ENCODE results near the gene SIAH3.
"Not testable (repeated sequence)": the region's sequence is repeated elsewhere in the genome, so short reads cannot be mapped to it uniquely, and the experiment has no call there.

The SIAH3 gene

DNA sequence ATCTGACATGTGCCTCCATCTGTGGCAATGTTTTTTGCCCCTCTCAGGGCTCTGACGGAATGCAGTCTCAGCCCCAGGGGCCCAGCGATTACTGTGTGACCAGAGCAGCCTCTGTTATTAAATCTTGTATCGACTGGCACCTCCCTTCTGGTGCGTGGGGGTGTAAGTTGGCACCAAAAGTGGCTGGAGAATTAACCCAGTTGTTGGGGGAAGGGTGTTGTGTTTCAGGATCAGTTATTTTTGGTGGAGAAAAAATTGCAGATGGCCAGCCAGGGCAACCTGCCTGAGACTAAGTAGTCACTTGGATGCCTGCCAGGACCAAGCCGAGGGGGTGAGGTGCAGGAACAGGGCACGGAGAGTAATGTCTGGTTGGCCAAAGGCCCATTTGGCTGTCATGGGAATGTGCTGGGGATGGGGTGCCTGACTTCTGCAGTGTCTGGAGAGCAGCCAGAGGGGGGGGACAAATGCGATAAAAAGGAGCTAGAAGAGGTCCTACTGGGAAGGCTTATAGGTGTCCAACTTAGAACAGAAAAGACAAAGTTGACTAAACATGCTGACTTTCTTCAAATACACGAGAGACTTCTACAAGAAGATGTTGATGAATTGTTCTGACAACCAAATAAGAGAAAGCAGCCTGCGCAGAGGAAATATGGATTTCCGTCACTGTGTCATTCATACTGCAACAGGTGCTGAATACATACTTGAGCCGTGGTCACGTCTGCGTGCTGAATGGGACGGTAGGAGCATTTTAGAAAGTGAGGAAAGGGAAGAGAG is 69.8 kb downstream of the SIAH3 start:
- no peak for DNase-seq

DNA sequence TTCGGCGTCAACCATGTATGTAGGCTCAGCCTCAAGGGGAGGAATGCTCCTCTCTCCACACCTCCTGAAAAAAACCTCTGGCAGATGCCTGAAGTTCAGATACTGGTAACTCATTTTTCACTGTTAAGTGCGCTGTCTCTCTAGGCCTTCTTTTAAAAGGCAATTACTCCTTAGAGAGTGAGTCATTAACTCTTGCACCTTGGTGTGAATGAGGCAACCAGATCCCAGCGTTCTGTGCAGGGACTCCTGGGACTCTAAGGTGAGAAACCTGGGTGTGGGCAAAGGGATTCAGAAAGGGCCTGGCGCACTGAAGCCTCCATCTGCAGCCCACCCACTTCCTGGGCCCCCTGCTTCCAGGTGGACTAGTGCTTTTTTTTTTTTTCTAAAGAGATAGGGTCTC is 71.7 kb downstream of the SIAH3 start:
- DNase-seq: no peak

DNA sequence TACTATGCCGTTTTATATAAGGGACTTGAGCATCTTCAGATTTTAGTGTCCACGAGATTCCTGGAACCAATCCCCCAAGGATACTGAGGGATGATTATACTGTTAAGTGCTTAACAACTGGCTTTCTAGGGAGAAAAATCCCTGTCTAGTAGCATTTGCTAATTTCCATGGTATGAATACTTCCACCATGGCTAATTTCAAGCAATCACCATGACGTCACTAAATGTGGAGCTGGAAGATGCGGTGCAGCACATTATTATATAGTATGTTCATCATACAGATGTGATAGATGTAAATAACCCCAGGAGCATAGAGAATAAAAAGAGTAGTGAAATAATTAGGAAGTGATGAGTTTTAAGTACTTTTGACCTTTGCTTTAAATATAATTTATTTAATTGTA is 72.7 kb downstream of the SIAH3 start:
- no peak for DNase-seq

DNA sequence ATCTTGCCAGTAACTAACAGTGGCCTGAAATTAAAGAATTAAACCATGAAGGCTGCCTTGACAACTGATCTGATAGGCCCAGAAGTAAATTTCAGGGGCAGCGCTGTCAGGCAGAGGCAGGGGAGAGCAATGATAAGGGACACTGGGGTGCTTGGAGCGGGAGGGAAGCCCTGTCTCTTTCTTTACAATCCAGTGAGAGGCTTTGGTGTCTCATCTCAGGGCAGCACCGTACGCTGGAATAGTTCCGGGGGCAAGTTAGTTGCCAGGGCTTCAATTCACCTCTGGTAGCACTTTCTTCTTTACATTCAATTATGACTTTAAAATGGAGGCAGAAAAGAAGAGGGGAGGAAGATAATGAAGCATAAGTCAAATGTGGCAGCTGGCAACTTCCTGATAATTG is 74.8 kb downstream of the SIAH3 start:
- no peak for DNase-seq

DNA sequence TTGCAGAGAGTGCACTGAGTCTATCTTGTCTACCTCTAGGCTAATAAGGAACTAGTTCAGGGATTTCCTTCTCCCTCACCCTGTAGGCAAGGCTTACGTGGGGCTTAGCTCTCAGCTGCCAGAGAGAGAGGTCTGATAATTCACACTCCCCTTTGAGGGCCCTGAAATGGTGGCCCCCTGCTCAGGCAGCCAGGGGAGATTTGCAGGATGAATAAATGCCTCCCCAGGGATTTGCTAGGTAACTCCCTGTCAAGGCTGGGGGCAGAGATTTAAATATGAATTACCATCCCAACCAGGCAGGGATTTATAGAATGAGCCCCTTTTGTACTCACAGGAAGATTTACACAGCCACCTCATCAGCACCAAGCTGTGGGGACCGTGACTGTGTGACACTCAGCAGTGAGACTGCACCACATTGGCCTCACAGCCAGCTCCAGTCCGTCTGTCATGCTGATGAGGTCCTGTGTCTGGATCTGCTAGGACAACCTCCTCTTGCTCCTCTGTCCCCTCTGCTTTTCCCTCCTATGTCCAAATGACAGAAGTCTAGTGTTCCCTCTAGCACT is 76.1 kb downstream of the SIAH3 start:
- DNase-seq: no peak

DNA sequence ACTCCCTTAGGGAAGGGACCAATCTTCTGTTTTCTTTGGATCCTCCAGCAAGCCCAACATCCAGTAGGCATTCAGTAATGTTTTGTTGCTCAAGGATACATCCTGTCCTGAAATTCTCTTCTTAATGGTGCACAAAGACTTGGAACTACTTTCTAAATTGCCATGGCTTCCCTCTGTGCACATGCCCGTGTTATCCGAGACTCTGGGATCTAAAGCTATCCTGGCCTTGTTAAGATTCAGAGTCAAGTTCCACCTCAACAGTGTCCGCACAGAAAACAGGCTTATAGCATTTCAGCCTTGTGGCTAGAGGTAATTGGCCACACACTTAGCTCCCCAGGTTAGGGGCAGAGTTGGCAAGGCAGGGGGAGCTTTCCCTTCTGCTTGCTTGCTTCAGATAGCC is 77.6 kb downstream of the SIAH3 start:
- DNase-seq: no peak

DNA sequence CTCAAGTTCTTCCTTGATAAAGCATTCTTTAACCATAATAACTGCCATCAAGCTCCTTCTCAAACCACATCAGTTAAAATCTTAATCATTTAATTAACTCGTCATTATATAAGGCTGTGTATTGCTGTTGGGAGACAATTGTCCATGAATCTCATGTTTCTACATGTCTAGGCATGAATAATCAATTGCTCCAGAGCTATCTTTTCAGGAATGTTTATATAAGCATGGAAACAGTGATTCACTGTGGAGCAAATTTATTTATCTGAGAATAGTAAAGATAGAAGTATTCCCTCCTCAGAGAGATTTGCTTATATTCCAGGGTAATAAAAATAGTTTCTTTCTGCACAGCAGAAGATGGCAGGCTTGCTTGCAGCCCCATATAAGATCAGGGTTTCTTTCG is 78.3 kb downstream of the SIAH3 start:
- no peak for DNase-seq

DNA sequence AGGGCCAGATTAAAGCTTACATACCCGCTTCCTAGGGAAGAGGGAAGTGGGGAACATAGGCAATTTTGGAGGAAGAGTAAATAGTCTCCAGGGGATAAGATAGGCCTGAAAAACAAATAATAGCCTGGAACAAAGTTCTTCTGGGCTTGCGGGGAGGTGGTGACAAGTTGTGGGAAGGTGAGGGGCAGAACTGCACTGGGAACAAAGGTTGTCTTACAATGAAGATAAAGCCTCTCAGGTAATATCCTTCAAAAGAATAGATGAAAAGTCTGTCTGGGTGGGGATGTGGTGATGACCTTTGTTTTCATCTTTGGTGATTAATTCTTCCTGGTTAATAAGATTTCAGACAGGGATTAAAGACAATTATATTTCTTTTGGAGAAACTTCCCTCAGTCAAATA is 80.7 kb downstream of the SIAH3 start:
- no peak for DNase-seq

DNA sequence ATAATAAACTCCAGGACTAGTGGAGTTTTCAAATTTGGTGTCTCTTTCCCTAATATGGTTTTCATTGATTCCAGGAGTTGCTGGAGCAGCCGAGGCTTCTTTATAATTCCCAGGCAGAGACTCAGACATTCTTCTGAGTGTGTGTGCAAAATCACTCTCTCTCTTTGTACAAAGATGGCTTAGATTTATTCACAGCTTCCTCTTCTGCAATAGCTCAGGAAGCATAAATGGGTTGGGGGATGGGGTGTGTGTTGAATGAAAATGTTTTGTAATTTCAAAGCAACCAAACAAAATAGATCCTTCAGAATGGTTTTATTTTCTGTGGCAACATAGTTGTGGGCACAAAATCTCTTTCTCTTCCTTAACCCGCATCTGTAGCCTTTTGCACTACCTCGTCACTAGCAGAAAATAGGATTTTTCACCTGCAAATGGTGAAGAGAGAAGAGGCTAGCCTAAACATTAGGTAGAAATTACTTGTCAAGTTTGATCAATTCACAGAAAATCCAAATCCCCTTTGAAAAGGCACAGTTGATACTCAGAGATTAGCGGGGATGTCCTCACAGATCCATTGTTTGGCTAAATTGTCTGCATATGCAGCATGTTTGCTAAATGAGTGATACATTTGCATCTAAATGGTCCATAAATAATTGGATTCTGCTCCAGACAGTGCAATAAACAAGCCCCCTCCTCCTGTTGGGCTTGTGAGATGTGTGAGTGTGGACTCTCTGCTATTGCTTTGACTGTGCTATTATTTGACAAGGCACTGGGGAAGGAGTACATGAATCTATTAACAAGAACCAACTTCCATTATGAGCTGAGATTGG is 82.7 kb downstream of the SIAH3 start:
- no peak for DNase-seq

DNA sequence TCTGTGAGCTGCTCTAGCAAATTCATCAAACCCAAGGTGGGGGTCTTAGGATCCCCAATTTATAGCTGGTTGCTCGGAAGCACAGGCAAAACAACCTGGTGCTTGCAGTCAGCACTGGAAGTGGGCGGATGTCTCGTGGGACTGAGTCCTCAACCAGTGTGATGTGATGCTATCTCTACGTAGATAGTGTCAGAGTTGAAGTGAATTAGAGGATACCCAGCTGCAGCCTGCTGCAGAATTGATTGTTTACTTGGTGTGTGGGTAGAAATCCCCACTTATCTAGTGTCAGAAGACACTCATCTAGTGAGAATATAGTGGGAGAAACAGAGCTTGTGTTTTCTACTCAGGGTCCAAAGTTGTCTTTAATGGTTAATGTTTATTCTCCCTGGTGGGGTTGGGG is 86.1 kb downstream of the SIAH3 start:
- DNase-seq: no peak

DNA sequence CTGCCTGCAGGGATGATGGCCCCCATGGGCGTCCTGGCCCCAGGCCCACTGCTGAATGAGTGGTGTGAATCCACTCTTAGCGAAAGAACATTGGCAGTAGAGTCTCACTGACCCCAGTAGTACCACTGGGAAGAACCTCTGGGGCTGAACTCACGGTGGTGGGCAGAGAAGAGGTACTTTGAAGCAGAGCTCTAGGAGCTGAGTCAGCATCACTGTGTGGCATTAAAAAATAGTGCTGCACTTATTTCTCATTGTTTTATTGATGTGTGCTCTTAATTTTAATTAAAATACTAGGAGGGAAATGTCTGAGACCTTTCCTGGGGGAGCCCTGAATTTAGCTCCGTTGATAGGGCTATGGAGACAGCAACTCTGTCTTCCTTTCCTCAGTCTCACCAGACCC is 88.1 kb downstream of the SIAH3 start:
- DNase-seq: no peak

DNA sequence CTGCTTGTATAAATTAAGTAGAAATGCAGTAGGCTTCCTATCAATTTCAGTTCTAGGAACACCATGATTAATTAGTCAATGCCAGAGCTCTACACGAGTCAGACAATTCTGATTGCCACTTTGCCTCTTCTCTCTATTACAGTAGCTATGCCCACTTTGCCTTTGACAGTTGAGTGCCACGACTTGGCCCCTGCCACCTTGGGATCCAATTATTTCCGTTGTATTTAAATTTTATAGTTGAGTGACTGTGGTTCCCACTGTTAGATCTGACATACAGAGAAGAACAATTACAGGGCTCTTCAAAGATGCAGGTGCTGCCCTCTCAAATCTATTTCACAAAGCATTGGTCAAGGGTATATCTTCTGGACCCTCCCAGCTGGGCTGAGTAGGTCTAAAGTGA is 94.0 kb downstream of the SIAH3 start:
- not testable (repeated sequence) for DNase-seq

DNA sequence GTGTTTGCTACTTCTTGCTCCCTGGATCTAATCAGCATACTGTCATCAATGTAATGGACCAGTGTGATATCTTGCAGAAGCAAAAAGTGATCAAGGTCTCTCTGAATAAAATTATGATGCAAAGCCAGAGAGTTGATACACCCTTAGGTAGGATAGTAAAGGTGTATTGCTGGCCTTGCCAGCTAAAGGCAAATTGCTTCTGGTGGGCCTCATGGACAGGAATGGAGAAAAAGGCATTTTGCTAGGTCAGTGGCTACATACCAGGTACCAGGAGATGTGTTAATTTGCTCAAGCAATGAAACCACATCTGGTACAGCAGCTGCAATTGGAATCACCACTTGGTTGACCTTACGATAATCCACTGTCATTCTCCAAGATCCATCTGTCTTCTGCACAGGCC is 95.1 kb downstream of the SIAH3 start:
- DNase-seq: not testable (repeated sequence)

DNA sequence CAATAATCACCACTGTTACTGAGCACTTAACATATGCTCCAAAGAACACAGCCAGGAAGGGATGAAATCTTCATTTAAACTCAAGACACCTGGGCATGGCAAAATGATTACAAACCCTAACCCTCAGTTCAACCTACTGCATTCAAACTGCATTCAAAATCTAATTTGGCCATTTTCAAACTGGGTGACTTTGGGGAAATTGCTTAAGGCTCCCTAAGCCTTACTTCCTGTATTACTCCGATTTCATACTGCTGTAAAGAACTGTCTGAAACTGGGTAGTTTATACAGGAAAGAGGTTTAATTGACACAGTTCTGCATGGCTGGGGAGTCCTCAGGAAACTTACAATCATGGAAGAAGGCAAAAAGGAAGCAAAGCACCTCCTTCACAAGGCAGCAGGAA is 99.0 kb downstream of the SIAH3 start:
- no peak for DNase-seq

DNA sequence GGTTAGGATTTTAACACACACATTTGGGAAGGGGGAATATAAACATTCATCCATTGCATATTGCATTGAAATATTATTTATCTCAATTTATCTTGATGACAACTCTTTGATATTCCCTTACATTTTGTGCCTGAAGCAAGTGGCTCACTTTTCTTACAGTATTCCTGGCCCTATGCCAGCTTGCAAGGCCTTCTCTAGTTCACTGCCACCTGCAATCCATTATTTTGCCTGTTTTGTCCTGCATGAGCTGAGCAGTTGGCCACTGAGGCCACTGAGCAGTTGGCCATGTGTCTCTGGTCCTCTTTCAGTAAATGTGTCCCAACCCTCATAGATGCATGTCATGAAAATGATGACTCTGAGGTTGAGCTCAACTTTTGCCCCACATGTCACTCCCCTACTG is 99.7 kb downstream of the SIAH3 start:
- DNase-seq: no peak

DNA sequence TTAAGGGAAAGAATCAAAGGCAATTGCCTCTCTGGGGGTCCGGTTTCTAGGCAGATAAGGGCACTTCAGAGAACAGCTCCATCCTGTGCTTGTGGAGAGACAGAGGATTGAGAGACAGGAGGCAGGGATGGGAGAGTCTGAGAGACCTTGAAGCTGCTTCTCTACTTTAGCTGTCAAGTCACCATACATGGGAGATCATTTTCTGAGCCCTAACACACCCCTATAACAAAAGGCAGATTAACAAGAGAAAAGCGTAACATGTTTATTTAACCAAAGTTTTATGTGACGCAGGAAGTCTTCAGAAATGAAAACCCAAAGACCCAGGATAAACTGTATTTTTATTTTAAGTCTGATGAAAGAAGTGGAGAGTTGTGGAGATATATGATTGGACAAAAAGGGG is 101.0 kb downstream of the SIAH3 start:
- no peak for DNase-seq

DNA sequence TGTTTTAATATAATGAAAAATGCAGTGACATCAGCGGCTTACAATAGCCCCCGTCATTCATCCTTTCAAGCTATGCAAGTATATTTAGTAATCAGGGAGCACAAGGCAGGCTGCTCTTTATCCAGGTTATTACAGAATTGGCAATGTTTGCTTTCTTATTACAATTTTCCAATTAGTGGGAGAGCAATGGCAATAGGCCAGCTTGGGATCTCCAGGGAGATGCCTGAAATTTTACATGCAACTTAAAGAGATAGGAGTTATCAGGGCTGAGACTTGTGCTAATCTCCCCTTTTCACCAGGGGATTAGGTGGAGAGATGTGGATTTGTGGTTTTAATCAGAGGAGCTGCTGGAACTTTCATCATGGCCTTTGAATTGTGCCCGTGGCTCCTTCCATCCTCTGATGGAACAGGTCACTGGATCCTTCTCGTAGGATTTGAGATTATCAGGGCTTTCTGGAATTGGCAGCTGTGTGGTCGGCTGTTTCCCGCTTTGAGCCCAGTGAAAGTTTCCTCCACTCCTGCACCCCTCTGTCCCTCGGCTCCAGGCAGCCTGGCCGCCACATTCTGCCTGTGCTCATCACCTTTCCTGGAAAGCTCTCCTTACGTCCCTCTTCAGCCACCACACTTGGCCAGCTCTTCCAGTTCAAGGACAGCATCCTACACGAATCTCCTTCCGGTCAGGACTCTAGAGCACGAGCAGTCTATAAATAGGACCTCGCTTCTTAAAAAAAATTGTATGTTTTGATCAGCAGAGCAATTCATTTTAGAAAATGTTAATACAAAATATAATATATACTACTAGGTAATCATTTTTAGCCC is 102.4 kb downstream of the SIAH3 start:
- no peak for DNase-seq

DNA sequence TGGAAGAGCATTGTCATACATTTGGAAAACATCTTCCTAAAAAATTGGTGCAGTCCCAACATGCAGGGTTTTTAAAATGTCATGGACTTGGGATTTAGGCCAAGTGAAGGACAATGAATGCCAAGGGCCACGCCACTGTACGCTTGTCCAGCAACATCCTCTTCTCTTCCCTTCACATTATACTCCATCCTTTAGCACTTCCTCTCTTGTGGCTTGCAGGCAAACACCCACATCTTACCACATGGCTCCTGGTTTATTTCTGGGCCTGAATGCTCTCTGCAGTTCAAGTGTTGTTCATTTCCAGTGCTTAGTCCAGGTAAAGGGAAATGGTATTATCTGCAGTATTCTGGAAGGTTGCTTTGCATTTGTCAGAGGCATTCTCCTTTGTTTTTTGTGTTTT is 104.5 kb downstream of the SIAH3 start:
- no peak for DNase-seq

DNA sequence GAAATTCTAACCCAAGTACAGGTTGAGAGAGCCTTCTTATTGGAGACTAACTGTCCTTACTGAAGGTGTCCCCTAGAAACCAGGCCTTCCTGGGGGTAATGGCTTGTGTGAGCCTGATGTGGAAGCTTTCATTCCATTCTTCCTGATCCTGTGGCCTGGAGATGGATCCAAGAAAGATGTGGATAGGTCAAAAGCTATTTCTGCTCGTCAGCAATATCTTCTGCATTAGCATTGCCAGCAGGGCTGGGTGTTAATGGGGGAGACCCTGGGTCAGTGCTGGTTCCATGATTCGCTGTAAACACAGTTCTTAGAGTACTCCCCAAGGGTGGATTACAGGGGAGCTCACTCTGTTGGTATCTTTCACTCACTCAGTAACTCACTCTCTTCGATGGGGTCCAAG is 106.6 kb downstream of the SIAH3 start:
- no peak for DNase-seq

DNA sequence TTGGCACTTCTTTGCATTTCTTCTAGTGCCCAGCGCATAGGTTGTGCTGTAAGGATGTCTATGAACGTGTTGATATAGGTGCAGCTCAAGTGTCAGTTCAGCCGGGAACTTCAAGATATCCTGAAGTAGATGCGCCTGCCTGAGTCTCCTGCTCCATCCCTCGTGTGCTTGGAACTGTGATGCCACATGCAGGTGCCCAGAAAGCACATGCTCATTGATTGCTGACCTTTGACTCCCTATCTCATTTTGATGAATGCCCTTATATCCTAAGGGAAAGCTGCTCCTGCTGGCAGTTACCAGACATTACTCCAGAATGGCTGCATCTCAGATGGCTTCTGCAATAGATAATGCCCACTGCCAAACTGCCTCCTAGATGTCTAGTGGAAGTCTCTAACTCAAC is 108.6 kb downstream of the SIAH3 start:
- no peak for DNase-seq

DNA sequence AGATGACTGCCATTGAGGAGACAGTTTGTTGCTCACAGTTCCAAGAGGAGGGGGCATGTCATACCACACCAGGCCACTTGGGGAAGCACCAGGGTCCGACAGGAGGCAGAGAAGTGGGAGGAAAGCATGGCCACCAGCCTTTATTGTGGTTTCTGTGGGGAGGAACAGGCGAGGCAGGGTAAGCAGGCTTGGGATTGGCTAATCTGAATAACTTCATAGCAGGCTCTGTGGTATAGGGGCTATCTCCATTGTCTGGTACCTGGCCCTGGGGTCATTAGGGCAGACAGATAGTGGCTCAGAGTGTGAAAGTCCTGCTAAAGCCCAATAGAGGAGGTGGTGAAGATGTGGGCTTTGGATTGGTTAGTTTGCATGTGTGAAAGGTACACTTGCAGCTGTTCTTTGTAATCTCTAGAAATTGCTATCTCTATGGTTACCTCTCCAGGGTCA is 114.0 kb downstream of the SIAH3 start:
- no peak for DNase-seq

DNA sequence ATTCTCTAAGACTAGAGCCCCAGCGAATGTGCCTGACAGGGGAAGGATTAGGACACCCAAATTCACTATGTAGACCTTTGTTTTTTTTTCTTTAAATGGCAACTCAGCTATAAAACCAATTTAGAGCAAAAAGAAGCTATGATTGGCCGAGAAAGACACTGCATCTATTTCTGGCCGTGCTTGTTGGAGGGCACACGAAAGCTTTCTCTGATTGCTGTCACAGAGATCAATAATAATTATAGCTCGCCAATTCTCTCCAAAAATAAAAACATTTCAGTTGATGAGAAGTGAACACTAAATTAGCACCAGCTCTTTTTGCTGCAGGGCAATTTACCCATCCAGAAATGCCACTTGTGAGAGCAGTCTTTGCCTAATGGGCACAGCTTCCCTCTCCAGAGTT is 118.2 kb downstream of the SIAH3 start:
- no peak for DNase-seq

DNA sequence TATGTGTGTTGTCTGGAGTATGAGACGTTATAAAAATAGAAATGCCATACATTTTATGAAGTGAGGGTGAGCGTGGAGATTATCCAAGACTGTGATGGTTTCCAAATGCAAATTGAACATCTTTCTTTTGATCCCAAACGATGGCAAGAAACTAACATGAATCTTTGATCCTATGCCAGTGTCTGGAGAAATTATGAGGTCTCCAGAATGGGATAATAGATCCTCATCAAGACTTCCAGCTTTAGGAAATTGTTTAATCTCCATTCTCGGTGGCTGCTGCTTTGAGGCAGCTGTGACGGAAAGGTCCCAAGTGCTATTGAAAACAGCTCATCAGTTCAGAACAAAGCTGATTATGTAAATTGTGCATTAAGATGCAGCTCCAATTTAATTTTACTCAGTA is 118.6 kb downstream of the SIAH3 start:
- no peak for DNase-seq

Measured in cortex of kidney (tissue), 1 donor.